Measurements from ENCODE around the gene SELENOP. TPM values are rescaled to one million over a fixed set of nuclear protein-coding genes. Genes with fewer than 3 reads are reported as not detected.

The SELENOP gene
- total RNA-seq, 3 donors from 2014 or later: 0.66 to 1.1 (median 0.95) TPM

GRCh38 chr5:42753099-42753498 is 58.6 kb downstream of the SELENOP start:
- H3K27me3 Mint-ChIP-seq (ENCODE audit: low read depth): peaks cover 2% of the 10 kb centered on the region
- H3K9me3 Mint-ChIP-seq: no peaks in the 10 kb centered on the region
- H3K4me3 Mint-ChIP-seq: no peak overlapping the region
- peaks cover 13% of the 10 kb centered on the region for H3K4me1 Mint-ChIP-seq (ENCODE audit: low read depth)
- DNase-seq (no peak), ATAC-seq (no peak)
- H3K36me3 Mint-ChIP-seq (ENCODE audit: insufficient read depth): no peaks in the 10 kb centered on the region

GRCh38 chr5:42751044-42751443 is 60.6 kb downstream of the SELENOP start:
- H3K36me3 Mint-ChIP-seq (ENCODE audit: insufficient read depth): no peaks in the 10 kb centered on the region
- H3K4me1 Mint-ChIP-seq (ENCODE audit: low read depth): peaks cover 4% of the 10 kb centered on the region
- H3K27me3 Mint-ChIP-seq (ENCODE audit: low read depth): no peaks in the 10 kb centered on the region
- no peaks in the 10 kb centered on the region for H3K9me3 Mint-ChIP-seq
- DNase-seq: no peak
- no peak overlapping the region for H3K4me3 Mint-ChIP-seq
- ATAC-seq: no peak

GRCh38 chr5:42750507-42750906 is 61.2 kb downstream of the SELENOP start:
- H3K36me3 Mint-ChIP-seq (ENCODE audit: insufficient read depth): no peaks in the 10 kb centered on the region
- H3K4me3 Mint-ChIP-seq: no peak overlapping the region
- no peaks in the 10 kb centered on the region for H3K9me3 Mint-ChIP-seq
- no peak for DNase-seq
- no peaks in the 10 kb centered on the region for H3K27me3 Mint-ChIP-seq (ENCODE audit: low read depth)
- peaks cover 4% of the 10 kb centered on the region for H3K4me1 Mint-ChIP-seq (ENCODE audit: low read depth)
- no peak for ATAC-seq

Other genes starting within 250 kb of the SELENOP start
- 10 to 100 TPM; 10.8 to 15.3 (median 11.6) TPM for gene CCDC152, start 55.1 kb downstream of the SELENOP start, total RNA-seq
- 1 to 10 TPM; 2.6 to 4.0 (median 3.5) TPM for gene ANXA2R, start 228.4 kb upstream of the SELENOP start, total RNA-seq

Data from activated T-cell treated with anti-CD3 and anti-CD28 coated beads, Interleukin-2, amount 50 U/mL, for 4 hours (primary cell).